HG02763 (cell line): ENCODE measurements around the gene TLR6.

Experiments
- ATAC-seq: cut with Tn5 transposase; IDR thresholded peaks from one replicate; pipeline ENCODE4 v1.9.1; 2021; ENCODE audit warnings: mild to moderate bottlenecking, moderate library complexity; ENCODE audit not compliant: unreplicated experiment

The TLR6 gene

DNA sequence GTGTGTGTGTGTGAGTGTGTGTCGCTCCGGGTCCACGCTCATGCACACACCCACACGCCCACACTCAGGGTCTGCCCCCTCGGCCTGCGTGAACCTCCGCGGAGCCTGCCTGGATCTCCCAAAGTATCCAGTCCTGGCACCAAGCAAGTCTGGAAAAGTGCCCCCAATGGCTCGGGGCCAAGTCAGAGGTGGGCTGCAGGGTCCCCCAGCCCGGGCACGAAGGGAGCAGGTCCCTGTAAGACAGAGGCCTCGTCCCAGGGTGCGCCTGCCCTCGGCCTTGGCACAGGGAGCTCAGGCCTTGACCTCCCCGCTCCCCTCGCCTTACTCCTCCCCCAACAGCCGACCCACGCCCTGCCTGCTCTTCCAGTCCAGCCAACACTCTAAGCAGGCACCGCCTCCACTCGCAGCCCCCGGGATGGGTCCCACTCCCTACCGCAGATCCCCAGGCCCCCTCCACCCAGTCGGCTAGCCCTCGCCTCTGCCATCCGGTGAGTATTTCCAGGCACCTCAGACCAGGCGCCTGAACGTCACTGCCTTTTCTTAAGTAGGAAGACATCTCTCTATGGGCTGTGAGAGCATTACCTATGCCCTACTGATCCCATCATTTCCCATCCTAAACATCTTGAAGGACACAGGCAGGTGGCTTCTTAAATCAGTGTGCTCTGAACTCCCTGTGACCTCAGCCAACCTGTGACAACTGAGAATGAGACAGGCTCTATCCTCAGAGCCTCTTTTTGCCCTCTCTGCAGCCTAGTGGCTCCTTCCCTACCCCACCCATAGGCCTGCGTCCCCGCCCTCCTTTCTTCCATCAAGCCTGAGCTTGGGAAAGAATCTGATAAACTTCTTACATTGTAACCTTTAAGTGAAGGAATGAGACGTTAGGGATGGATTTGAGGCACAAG, 11.7 kb upstream of the TLR6 start:
- ATAC-seq = no peak

GRCh38 chr4:38867478-38868058, 11.0 kb upstream of the TLR6 start, which contains the start of gene FAM114A1:
Gene FAM114A1 (plus strand): TSS chr4:38867806. CDS start chr4:38878079, 10,273 bp downstream.
- peak; percentile 90 for ATAC-seq

- no peak for ATAC-seq
Observed at GRCh38 chr4:38866973-38867477, 10.4 kb upstream of the TLR6 start.

GRCh38 chr4:38865445-38865844, 8.8 kb upstream of the TLR6 start:
- ATAC-seq = no peak

DNA sequence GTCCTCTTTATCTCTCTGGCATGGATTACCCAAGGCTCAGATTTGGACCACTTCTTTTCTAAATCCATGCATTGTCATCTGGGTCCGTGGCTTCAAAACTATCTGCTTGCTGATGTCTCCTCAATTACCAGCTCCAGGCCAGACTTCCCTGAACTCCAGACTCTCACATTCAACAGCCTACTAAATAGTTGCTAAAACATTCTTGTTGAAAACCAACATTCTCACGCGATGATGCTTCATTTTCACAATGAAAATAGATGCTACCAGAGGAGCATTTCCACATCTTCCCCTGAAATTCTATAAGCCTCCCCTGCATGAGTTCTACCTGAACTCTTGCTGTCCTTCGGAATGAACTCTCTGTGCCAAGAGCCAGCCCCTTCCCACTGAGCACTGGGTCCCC, 5.2 kb upstream of the TLR6 start:
- ATAC-seq = no peak

- ATAC-seq = no peak
Observed at GRCh38 chr4:38860788-38861424, 4.3 kb upstream of the TLR6 start.

GRCh38 chr4:38859501-38859900, 2.9 kb upstream of the TLR6 start:
- ATAC-seq = no peak

DNA sequence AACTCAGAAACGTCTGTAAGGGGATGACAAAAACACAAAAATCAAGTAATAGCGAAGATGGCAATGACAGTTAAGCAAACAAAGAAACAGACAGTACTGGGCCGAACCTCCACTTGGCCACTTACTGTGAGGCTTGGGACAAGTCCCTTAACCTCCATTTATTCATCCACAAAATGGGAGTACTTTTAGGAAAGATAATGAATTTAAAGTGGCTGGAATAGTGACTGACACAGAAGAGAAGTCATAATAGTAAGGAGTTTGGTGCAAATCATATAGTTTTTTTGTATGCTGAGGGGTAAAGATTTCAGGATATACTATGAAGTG, 1.4 kb upstream of the TLR6 start:
- no peak for ATAC-seq

GRCh38 chr4:38857354-38858096, 908 bp upstream of the TLR6 start:
- peak; percentile 57 for ATAC-seq

DNA sequence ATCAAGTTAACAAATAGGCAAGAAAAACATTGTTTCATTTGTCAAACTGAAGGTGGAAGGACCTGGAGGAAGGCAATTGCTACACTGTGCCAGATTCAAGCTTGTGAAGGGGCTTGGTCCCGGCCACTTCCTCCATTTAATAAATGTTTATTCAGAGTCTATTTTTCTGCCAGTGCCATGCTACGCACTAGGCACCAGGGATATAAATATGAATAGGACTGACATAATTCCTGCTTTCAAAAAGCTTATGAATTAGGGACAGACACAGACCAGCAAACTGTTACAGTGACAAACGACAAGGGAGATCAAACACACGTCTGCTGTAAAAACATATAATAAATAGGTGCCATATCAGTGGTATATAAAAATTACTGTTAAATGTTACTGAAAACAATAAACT, 571 bp downstream of the TLR6 start:
- no peak for ATAC-seq

DNA sequence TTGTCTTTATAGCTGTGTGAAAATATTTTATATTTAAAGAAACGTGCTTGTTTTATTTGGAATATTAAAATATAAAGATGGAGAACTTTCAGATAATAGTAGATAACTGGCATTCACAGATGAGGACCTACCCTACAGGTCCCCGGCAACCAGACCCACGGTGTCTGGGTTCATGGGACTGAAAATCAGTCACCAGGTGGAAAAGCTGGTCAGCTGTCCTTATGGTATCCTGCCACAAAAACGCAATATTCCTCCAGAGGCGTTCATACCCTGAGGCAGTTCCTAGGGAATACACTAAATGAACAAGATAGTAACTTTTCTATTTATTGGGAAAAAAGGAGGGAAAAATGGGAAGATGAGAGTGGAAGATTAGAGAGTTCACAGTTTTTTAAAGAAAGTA, 1.2 kb downstream of the TLR6 start:
- ATAC-seq = no peak

- ATAC-seq = no peak
Observed at GRCh38 chr4:38846015-38846414, 10.6 kb downstream of the TLR6 start.

- no peak for ATAC-seq
Observed at GRCh38 chr4:38842994-38843393, 13.6 kb downstream of the TLR6 start.

DNA sequence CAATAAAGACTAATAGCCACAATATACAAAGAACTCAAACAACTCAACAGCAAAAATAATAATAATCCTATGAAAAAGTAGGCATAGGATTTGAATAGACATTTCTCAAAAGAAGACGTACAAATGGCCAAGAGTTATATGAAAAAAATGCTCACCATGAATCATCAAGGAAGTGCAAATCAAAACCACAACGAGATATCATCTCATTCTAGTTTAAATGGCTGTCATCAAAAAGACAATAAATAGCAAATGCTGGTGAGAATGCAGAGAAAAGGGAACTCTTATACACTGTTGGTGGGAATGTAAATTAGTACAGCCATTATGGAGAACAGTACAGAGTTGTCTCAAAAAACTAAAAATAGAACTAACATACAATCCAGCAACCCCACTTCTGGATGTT, 18.8 kb downstream of the TLR6 start:
- ATAC-seq = no peak

DNA sequence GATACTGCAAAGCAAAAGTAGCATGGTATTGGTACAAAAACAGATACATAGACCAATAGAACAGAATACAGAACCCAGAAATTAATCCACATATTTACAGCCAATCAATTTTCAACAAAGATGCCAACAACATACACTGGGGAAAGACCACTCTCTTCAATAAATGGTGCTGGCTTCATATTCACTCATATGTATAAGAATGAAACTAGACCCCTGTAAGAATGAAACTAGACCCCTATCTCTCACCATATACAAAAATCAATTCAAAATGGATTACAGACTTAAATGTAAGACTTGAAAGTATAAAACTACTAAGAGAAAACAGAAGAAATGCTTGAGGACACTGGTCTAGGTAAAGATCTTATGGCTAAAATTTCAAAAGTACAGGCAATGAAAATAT, 19.3 kb downstream of the TLR6 start:
- ATAC-seq = no peak

DNA sequence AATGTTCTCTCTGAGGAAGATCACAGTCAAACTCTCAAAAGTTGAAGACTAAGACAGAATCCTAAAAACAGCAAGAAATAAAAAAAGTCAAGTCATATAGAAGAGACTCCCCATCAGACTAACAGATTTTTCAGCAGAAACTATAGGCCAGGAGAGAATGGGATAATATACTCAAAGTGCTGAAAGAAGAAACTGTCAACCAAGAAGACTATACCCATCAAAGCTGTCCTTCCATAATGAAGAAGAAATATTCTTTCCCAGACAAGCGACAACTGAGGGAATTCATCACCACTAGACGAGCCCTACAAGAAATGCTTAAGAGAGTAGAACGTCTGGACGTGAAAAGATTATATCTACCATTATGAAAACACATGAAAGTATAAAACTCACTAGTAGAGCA, 22.0 kb downstream of the TLR6 start:
- ATAC-seq = no peak

- no peak for ATAC-seq
Observed at GRCh38 chr4:38832624-38833528, 23.7 kb downstream of the TLR6 start.

- no peak for ATAC-seq
Observed at GRCh38 chr4:38832206-38832605, 24.4 kb downstream of the TLR6 start.

DNA sequence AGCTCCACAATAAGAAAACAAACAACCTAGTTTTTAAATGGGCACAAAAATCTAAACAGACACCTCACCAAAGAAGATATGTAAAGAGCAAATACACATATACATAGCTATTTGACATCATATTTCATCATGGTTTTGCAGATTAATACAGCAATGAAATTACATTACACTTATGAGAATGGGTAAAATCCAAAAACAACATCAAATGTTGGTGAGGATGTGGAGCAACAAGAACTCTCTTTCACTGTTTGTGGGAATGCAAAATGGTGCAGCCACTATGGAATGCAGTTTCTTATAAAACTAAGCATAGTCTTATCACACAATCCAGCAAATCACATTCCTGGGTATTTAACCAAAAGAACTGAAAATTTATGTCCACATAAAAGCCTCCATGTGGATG, 25.0 kb downstream of the TLR6 start:
- ATAC-seq = no peak

- no peak for ATAC-seq
Observed at GRCh38 chr4:38829237-38829636, 27.4 kb downstream of the TLR6 start.
